ENCODE measurements around the gene OSBPL3.

OSBPL3 gene

DNA sequence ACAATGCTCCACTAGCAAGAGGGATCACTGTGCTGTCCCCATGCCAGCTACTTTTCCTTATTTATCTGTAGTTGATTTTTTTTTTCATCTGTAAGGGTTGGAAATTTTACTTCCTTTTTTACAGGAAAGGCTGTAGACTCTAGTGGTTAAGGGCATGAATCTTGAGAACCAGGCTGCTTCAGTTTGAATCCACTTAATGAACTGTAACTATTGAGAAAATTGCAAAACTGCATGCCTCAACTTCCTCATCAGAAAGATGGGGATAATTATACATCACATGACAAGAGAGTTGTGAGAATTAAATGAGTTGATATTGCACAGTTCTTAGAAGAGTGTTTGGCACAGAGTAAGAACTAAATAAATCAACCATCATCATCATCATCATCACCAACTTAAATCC lies 116.4 kb downstream of the OSBPL3 start:
- H3K4me3 ChIP-seq (ENCODE audit: low read depth, low read length) = no peak overlapping the region
- no peak for DNase-seq (ENCODE audit: low read depth)
- TF ChIP-seq, protein P1, sequence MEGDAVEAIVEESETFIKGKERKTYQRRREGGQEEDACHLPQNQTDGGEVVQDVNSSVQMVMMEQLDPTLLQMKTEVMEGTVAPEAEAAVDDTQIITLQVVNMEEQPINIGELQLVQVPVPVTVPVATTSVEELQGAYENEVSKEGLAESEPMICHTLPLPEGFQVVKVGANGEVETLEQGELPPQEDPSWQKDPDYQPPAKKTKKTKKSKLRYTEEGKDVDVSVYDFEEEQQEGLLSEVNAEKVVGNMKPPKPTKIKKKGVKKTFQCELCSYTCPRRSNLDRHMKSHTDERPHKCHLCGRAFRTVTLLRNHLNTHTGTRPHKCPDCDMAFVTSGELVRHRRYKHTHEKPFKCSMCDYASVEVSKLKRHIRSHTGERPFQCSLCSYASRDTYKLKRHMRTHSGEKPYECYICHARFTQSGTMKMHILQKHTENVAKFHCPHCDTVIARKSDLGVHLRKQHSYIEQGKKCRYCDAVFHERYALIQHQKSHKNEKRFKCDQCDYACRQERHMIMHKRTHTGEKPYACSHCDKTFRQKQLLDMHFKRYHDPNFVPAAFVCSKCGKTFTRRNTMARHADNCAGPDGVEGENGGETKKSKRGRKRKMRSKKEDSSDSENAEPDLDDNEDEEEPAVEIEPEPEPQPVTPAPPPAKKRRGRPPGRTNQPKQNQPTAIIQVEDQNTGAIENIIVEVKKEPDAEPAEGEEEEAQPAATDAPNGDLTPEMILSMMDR (IDR thresholded peaks at IDR 0.05; ENCODE audit: insufficient read depth, low read depth, low read length, missing control alignments) = no peak

DNA sequence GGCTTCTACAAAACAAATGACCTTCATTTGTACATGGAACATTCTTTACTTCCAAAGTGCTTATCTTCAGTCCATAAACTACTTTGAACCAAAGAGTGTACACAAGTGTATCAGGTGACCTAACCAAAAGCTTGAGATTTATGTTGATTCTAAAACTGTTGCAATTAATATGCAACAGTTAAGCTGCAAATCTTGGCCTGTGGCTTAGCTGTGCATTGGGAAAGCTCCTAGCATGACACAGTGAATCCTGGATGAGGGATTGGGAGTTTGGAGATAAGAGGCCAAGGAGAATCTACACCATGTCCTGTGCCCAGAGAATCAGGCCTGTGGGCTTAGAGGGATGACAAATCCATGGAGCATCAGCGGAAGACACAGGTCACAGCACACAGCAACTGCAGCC lies 117.5 kb downstream of the OSBPL3 start:
- H3K4me3 ChIP-seq (ENCODE audit: low read depth, low read length) = no peak overlapping the region
- no peak for DNase-seq (ENCODE audit: low read depth)

DNA sequence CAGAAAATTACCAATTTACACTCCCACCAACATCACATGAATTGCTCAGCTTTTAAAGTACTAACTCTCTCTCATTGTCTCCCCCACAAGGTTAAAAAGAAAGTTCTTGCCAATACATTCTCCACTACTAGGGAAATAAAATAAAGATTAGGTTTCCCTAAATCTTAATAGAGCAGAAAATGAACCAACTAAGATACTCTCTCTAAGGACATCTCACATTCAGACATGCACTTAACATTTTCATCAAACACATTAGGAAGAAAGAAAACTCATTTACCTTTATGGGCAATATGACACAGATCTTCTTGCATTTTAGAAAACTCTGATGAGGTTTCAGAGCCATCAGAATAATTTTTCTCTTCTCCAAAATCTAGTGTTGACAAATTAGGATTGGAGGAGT lies 118.6 kb downstream of the OSBPL3 start:
- TF ChIP-seq, protein P1 (IDR thresholded peaks at IDR 0.05; ENCODE audit: insufficient read depth, low read depth, low read length, missing control alignments) = no peak
- no peak for DNase-seq (ENCODE audit: low read depth)
- no peak overlapping the region for H3K4me3 ChIP-seq (ENCODE audit: low read depth, low read length)

More for the DNA sequence above, 117.5 kb downstream of the OSBPL3 start:
- TF ChIP-seq, protein P1 (IDR thresholded peaks at IDR 0.05; ENCODE audit: insufficient read depth, low read depth, low read length, missing control alignments) = no peak

DNA sequence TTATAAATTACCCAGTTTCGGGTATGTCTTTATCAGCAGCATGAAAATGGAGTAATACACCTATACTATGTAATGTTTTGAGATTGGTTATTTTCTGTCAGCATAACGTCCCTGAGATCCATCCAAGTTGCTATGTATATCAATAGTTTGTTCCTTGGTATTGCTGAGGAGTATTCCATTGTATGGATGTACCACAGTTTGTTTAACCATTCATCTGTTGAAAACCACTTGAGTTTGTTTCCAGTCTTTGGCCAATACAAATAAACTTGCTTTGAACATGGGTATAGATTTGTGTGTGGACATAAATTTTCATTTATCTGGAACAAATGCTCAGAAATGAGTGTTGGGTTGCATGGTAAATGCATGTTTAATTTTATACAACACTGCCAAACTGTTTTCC lies 119.4 kb downstream of the OSBPL3 start:
- TF ChIP-seq, protein P1 (IDR thresholded peaks at IDR 0.05; ENCODE audit: insufficient read depth, low read depth, low read length, missing control alignments) = no peak
- no peak overlapping the region for H3K4me3 ChIP-seq (ENCODE audit: low read depth, low read length)
- no peak for DNase-seq (ENCODE audit: low read depth)

DNA sequence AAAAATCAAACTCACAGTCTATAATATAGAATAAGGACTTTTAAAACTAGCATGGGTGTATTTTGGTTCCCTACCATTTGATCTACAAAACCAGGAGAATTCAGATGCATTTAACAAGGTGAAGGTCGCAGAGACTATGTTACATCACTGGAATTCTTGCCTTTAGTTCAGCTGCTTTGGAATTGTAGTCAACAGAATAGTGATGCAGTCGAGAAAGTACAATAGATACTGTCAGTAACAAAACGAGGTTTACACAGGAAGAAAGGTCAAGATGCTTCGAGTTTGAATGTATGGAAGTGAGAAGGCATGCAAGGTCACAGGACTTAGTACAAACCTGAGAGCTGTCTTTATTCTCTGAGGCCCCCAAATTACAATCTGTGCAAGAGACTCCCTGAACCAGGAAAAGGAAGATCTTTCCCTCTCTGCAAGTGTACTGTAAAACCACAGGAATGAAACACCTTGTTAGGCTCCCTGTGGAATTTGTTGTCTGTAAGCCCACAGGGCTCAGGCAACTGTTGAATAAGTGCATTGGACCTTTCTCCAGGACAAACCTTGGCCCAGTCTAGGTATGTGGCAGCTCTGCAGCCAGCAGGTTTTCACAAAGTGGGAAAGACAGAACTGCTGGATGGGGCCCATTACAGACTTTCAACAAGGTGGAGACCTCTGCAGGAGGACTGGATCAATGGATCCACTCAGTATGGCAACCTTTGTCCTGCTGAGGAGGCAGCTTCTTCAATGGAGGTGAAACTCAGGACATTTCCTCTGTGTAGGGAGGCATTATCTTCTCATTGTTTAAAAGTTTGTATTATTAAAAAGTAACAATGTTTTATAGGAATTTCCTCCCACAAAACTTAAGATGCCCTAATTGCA lies 121.6 kb downstream of the OSBPL3 start:
- TF ChIP-seq, protein P1 (IDR thresholded peaks at IDR 0.05; ENCODE audit: insufficient read depth, low read depth, low read length, missing control alignments) = no peak
- no peak overlapping the region for H3K4me3 ChIP-seq (ENCODE audit: low read depth, low read length)
- DNase-seq (ENCODE audit: low read depth) = no peak

DNA sequence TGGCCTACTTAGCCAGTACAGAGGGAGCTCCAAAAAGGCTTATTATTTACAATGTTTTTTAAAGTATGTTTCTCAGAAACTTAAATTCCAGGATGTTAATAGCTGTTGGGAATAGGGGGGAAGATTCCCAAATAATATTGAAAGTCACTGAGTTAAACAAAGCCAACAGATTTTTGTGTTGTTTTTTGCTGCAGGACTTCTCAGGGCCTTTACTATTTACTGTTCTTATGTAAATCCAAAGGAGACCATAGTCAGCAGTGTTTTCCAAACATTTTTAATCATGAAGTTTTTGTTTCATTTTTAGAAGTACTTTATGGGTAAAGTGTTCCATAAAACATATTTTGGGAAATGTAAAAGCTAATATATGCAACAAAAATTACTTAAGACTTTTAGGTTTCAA lies 122.4 kb downstream of the OSBPL3 start:
- DNase-seq (ENCODE audit: low read depth) = no peak
- TF ChIP-seq, protein P1 (IDR thresholded peaks at IDR 0.05; ENCODE audit: insufficient read depth, low read depth, low read length, missing control alignments) = no peak
- no peak overlapping the region for H3K4me3 ChIP-seq (ENCODE audit: low read depth, low read length)

DNA sequence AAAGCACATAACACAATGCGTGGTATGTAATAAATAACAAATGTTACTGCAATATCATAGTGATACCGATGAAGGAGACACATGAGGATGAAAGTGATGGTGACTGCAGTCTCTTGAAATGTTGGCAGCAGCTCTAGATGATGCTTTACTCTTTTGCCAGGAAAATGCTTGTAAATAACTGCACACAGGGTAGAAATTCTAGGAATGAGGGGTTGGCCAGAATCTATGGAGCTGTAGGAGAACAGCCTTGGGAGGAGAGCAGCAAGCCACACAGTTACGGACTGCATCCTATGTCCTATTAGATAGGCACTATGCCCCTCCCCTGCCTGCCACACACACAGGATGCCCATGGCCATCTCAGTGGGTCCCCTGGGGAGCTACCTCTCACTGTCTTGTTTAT lies 125.1 kb downstream of the OSBPL3 start:
- TF ChIP-seq, protein P1 (IDR thresholded peaks at IDR 0.05; ENCODE audit: insufficient read depth, low read depth, low read length, missing control alignments) = no peak
- no peak overlapping the region for H3K4me3 ChIP-seq (ENCODE audit: low read depth, low read length)
- DNase-seq (ENCODE audit: low read depth) = no peak
